OCI-M2 (cell line): Measurements from ENCODE around the gene SCGB1A1.

ENCODE experiments used
- DNase-seq: peaks from one replicate; lab custom pipeline; 2025; ENCODE audit not compliant: unreplicated experiment; lab: John Stamatoyannopoulos, UW

The SCGB1A1 gene

GRCh38 chr11:62398011-62398994 lies 20.5 kb upstream of the SCGB1A1 start:
- no peak for DNase-seq

GRCh38 chr11:62399172-62399877 lies 19.5 kb upstream of the SCGB1A1 start:
- DNase-seq, result no peak

- no peak for DNase-seq
Measured at GRCh38 chr11:62399878-62400266, 19.0 kb upstream of the SCGB1A1 start.

- no peak for DNase-seq
Measured at GRCh38 chr11:62400281-62400680, 18.6 kb upstream of the SCGB1A1 start.

- DNase-seq, result no peak
Measured at GRCh38 chr11:62400760-62401159, 18.1 kb upstream of the SCGB1A1 start.

- DNase-seq, result no peak
Measured at GRCh38 chr11:62401356-62401755, 17.5 kb upstream of the SCGB1A1 start.

GRCh38 chr11:62401811-62402210 lies 17.0 kb upstream of the SCGB1A1 start:
- DNase-seq, result no peak

- no peak for DNase-seq
Measured at GRCh38 chr11:62402226-62402959, 16.4 kb upstream of the SCGB1A1 start.

GRCh38 chr11:62402960-62403730 lies 15.7 kb upstream of the SCGB1A1 start:
- DNase-seq, result no peak

- no peak for DNase-seq
Measured at GRCh38 chr11:62404435-62404834, 14.4 kb upstream of the SCGB1A1 start.

GRCh38 chr11:62404901-62405300 lies 13.9 kb upstream of the SCGB1A1 start:
- no peak for DNase-seq

GRCh38 chr11:62406034-62406433 lies 12.8 kb upstream of the SCGB1A1 start:
- DNase-seq, result no peak

GRCh38 chr11:62409831-62410230 lies 9.0 kb upstream of the SCGB1A1 start:
- no peak for DNase-seq

GRCh38 chr11:62410972-62411371 lies 7.9 kb upstream of the SCGB1A1 start:
- DNase-seq, result no peak

- no peak for DNase-seq
Measured at GRCh38 chr11:62411524-62411923, 7.3 kb upstream of the SCGB1A1 start.

- no peak for DNase-seq
Measured at GRCh38 chr11:62413060-62413696, 5.7 kb upstream of the SCGB1A1 start.

GRCh38 chr11:62416596-62416995 lies 2.2 kb upstream of the SCGB1A1 start:
- DNase-seq, result no peak

- no peak for DNase-seq
Measured at GRCh38 chr11:62418136-62418535, 697 bp upstream of the SCGB1A1 start.

- no peak for DNase-seq
Measured at GRCh38 chr11:62419314-62419929, 589 bp downstream of the SCGB1A1 start.

GRCh38 chr11:62419943-62420342 lies 1.1 kb downstream of the SCGB1A1 start:
- DNase-seq, result no peak
